GM12878 (cell line): ENCODE results near the gene DPF3.

Source experiments
- HDAC6 ChIP-seq: fragments of 200-600 bp; sonication (generic); IDR thresholded peaks from one replicate; pipeline ENCODE4 v1.8.0; 2017; ENCODE audit warnings: antibody characterized with exemption; ENCODE audit not compliant: unreplicated experiment
- JUND ChIP-seq: IDR thresholded peaks from 2 replicates; pipeline ENCODE4 v1.6.1; 2012; ENCODE audit warnings: low read depth, mild to moderate bottlenecking, low read length, improper control_type of control experiment, moderate library complexity
- POLR2A ChIP-seq: IDR thresholded peaks from 2 replicates; pipeline ENCODE4 v1.6.1; 2011; ENCODE audit warnings: low read depth, mild to moderate bottlenecking, low read length
- POLR2AphosphoS5 ChIP-seq: IDR thresholded peaks from 2 replicates; pipeline ENCODE4 v1.6.1; 2011; ENCODE audit warnings: mild to moderate bottlenecking, low read length, inconsistent platforms
- RAD21 ChIP-seq: IDR thresholded peaks from 2 replicates; pipeline ENCODE4 v1.6.1; 2011; ENCODE audit warnings: mild to moderate bottlenecking, low read depth, low read length, moderate library complexity; ENCODE audit not compliant: insufficient read depth
- SREBF2 ChIP-seq: IDR thresholded peaks from 2 replicates; pipeline ENCODE4 v1.6.1; 2012; ENCODE audit warnings: mild to moderate bottlenecking, low read length
- TF ChIP-seq, protein P1 (sequence below), 3 experiments: IDR thresholded peaks in 2 of 3; conservative IDR thresholded peaks in 1 of 3; 2 replicates each; pipeline ENCODE4 v1.5.1; 2011; ENCODE audit warnings: low read depth in 3 of 3, low read length in 3 of 3, mild to moderate bottlenecking in 3 of 3, control low read depth in 2 of 3, moderate library complexity in 2 of 3, inconsistent platforms in 1 of 3, mixed read lengths in 1 of 3; ENCODE audit not compliant: control insufficient read depth in 2 of 3, insufficient read depth in 1 of 3; ENCODE audit errors: extremely low read depth in 1 of 3
- TF ChIP-seq, protein P2 (sequence below): fragments of 450-650 bp; IDR thresholded peaks from 2 replicates; pipeline ENCODE4 v1.6.1; 2018; ENCODE audit warnings: mild to moderate bottlenecking, low read depth, moderate library complexity; ENCODE audit not compliant: partially characterized antibody

- TF ChIP-seq, protein P1, sequence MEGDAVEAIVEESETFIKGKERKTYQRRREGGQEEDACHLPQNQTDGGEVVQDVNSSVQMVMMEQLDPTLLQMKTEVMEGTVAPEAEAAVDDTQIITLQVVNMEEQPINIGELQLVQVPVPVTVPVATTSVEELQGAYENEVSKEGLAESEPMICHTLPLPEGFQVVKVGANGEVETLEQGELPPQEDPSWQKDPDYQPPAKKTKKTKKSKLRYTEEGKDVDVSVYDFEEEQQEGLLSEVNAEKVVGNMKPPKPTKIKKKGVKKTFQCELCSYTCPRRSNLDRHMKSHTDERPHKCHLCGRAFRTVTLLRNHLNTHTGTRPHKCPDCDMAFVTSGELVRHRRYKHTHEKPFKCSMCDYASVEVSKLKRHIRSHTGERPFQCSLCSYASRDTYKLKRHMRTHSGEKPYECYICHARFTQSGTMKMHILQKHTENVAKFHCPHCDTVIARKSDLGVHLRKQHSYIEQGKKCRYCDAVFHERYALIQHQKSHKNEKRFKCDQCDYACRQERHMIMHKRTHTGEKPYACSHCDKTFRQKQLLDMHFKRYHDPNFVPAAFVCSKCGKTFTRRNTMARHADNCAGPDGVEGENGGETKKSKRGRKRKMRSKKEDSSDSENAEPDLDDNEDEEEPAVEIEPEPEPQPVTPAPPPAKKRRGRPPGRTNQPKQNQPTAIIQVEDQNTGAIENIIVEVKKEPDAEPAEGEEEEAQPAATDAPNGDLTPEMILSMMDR (IDR thresholded peaks at IDR 0.05 in 2 of 3, conservative IDR thresholded peaks at IDR 0.05 in 1 of 3; ENCODE audit: control insufficient read depth in 2 of 3, extremely low read depth in 1 of 3, insufficient read depth in 1 of 3, low read depth in 3 of 3, low read length in 3 of 3): no peak
- TF ChIP-seq HDAC6 (no peak), JUND (no peak), RAD21 (no peak), POLR2A (no peak), POLR2AphosphoS5 (no peak), SREBF2 (no peak)
- TF ChIP-seq, protein P2, sequence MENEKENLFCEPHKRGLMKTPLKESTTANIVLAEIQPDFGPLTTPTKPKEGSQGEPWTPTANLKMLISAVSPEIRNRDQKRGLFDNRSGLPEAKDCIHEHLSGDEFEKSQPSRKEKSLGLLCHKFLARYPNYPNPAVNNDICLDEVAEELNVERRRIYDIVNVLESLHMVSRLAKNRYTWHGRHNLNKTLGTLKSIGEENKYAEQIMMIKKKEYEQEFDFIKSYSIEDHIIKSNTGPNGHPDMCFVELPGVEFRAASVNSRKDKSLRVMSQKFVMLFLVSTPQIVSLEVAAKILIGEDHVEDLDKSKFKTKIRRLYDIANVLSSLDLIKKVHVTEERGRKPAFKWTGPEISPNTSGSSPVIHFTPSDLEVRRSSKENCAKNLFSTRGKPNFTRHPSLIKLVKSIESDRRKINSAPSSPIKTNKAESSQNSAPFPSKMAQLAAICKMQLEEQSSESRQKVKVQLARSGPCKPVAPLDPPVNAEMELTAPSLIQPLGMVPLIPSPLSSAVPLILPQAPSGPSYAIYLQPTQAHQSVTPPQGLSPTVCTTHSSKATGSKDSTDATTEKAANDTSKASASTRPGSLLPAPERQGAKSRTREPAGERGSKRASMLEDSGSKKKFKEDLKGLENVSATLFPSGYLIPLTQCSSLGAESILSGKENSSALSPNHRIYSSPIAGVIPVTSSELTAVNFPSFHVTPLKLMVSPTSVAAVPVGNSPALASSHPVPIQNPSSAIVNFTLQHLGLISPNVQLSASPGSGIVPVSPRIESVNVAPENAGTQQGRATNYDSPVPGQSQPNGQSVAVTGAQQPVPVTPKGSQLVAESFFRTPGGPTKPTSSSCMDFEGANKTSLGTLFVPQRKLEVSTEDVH: no peak
These were observed 91.3 kb downstream of the DPF3 start for GRCh38 chr14:72802588-72802946.
